HG02642 (cell line): ENCODE measurements around the gene NOX5.

Experiments used
- ATAC-seq: cut with Tn5 transposase; IDR thresholded peaks from one replicate; pipeline ENCODE4 v1.9.1; 2021; ENCODE audit warnings: mild to moderate bottlenecking; ENCODE audit not compliant: unreplicated experiment, poor library complexity

NOX5 gene

GRCh38 chr15:69074843-69075224 lies 60.3 kb downstream of the NOX5 start:
- ATAC-seq: no peak

- no peak for ATAC-seq
Measured at GRCh38 chr15:69075440-69075839, 60.9 kb downstream of the NOX5 start.

- no peak for ATAC-seq
Measured at GRCh38 chr15:69076756-69077155, 62.3 kb downstream of the NOX5 start.

- ATAC-seq: no peak
Measured at GRCh38 chr15:69078638-69079037, 64.1 kb downstream of the NOX5 start.

- ATAC-seq: no peak
Measured at GRCh38 chr15:69080295-69081248, 66.1 kb downstream of the NOX5 start.

- ATAC-seq: no peak
Measured at GRCh38 chr15:69081310-69082004, 67.0 kb downstream of the NOX5 start.

- no peak for ATAC-seq
Measured at GRCh38 chr15:69082021-69082502, 67.6 kb downstream of the NOX5 start.

- ATAC-seq: no peak
Measured at GRCh38 chr15:69082554-69082953, 68.1 kb downstream of the NOX5 start.

GRCh38 chr15:69084404-69085030 lies 70.0 kb downstream of the NOX5 start:
- ATAC-seq: no peak

- no peak for ATAC-seq
Measured at GRCh38 chr15:69085325-69086081, 71.0 kb downstream of the NOX5 start.

GRCh38 chr15:69086427-69087204 lies 72.1 kb downstream of the NOX5 start:
- ATAC-seq: no peak

- no peak for ATAC-seq
Measured at GRCh38 chr15:69087366-69087976, 73.0 kb downstream of the NOX5 start.

- no peak for ATAC-seq
Measured at GRCh38 chr15:69088300-69088965, 73.9 kb downstream of the NOX5 start.

- ATAC-seq: no peak
Measured at GRCh38 chr15:69089258-69089657, 74.8 kb downstream of the NOX5 start.

GRCh38 chr15:69090197-69090948 lies 75.9 kb downstream of the NOX5 start:
- ATAC-seq: no peak

GRCh38 chr15:69091654-69092053 lies 77.2 kb downstream of the NOX5 start:
- ATAC-seq: no peak

GRCh38 chr15:69092159-69092558 lies 77.7 kb downstream of the NOX5 start:
- ATAC-seq: no peak

GRCh38 chr15:69093127-69093526 lies 78.6 kb downstream of the NOX5 start:
- no peak for ATAC-seq
